Liver (tissue), 9 donors: ENCODE data around the gene PWP1. TPM values are rescaled to one million over a fixed set of nuclear protein-coding genes. Genes with fewer than 3 reads are reported as not detected.

Source experiments
- DNase-seq: peaks from one replicate; pipeline ENCODE4 v3.0.0-alpha.2; 2017; ENCODE audit warnings: low spot score
- H3K27ac ChIP-seq, 2 donors: one replicate each; pipeline ENCODE4 v1.7.0; 2013; ENCODE audit warnings: inconsistent platforms in 2 of 2, low read length in 2 of 2, control low read depth in 1 of 2, low read depth in 1 of 2, mild to moderate bottlenecking in 1 of 2
- H3K27me3 ChIP-seq, 4 donors: one replicate each; pipeline versions ENCODE4 v1.6.1 to v1.7.0; 2013; ENCODE audit warnings: low read length in 3 of 4, inconsistent platforms in 1 of 4, mild to moderate bottlenecking in 1 of 4, moderate library complexity in 1 of 4; ENCODE audit not compliant: control insufficient read depth in 4 of 4, insufficient read depth in 4 of 4
- H3K36me3 ChIP-seq, 4 donors: one replicate each; pipeline versions ENCODE4 v1.6.1 to v1.7.0; 2013; ENCODE audit warnings: low read length in 3 of 4, mild to moderate bottlenecking in 3 of 4, low read depth in 1 of 4, moderate library complexity in 1 of 4; ENCODE audit not compliant: control insufficient read depth in 4 of 4, insufficient read depth in 3 of 4
- H3K4me1 ChIP-seq, 4 donors: one replicate each; pipeline versions ENCODE4 v1.6.1 to v1.7.0; 2013; ENCODE audit warnings: low read length in 3 of 4, mild to moderate bottlenecking in 3 of 4, moderate library complexity in 1 of 4; ENCODE audit not compliant: control insufficient read depth in 4 of 4, insufficient read depth in 4 of 4
- H3K4me3 ChIP-seq, 3 donors: one replicate each; pipeline versions ENCODE4 v1.6.1 to v1.7.0; 2013; ENCODE audit warnings: low read length in 3 of 3, control low read depth in 1 of 3, low read depth in 1 of 3, mild to moderate bottlenecking in 1 of 3
- H3K9ac ChIP-seq, 2 donors: one replicate each; pipeline ENCODE4 v1.7.0; 2013; ENCODE audit warnings: low read length in 2 of 2, mild to moderate bottlenecking in 2 of 2, moderate library complexity in 2 of 2, control low read depth in 1 of 2, low read depth in 1 of 2
- H3K9me3 ChIP-seq, 4 donors: one replicate each; pipeline versions ENCODE4 v1.6.1 to v1.7.0; 2013; ENCODE audit warnings: low read length in 3 of 4; ENCODE audit not compliant: control insufficient read depth in 4 of 4
- ATF3 ChIP-seq: IDR thresholded peaks from 2 replicates; pipeline ENCODE4 v1.6.1; 2016; ENCODE audit warnings: antibody characterized with exemption
- CTCF ChIP-seq: fragments of 150-350 bp; IDR thresholded peaks from 2 replicates; pipeline ENCODE4 v1.5.1; 2017; ENCODE audit warnings: improper control_type of control experiment, low read depth, low read length; ENCODE audit not compliant: missing input control
- GABPA ChIP-seq, 2 donors: IDR thresholded peaks in 1 of 2; conservative IDR thresholded peaks in 1 of 2; 2 replicates each; pipeline ENCODE4 v1.6.1; 2016; ENCODE audit warnings: antibody characterized with exemption in 2 of 2, mild to moderate bottlenecking in 1 of 2, moderate library complexity in 1 of 2
- HNF4A ChIP-seq, 2 donors: conservative IDR thresholded peaks; 2 replicates each; pipeline ENCODE4 v1.6.1; 2016; ENCODE audit warnings: antibody characterized with exemption in 2 of 2, mild to moderate bottlenecking in 2 of 2
- HNF4G ChIP-seq: IDR thresholded peaks from 2 replicates; pipeline ENCODE4 v1.6.1; 2016; ENCODE audit warnings: antibody characterized with exemption
- JUND ChIP-seq, 2 donors: IDR thresholded peaks; 2 replicates each; pipeline ENCODE4 v1.6.1; 2016; ENCODE audit warnings: antibody characterized with exemption in 2 of 2
- MAX ChIP-seq: IDR thresholded peaks from 2 replicates; pipeline ENCODE4 v1.6.1; 2016; ENCODE audit warnings: antibody characterized with exemption
- NR2F2 ChIP-seq: IDR thresholded peaks from 2 replicates; pipeline ENCODE4 v1.6.1; 2016; ENCODE audit warnings: antibody characterized with exemption
- RAD21 ChIP-seq, 2 donors: IDR thresholded peaks; 2 replicates each; pipeline ENCODE4 v1.6.1; 2016; ENCODE audit warnings: antibody characterized with exemption in 2 of 2, mild to moderate bottlenecking in 2 of 2
- REST ChIP-seq: IDR thresholded peaks from 2 replicates; pipeline ENCODE4 v1.6.1; 2016; ENCODE audit warnings: antibody characterized with exemption, mild to moderate bottlenecking
- RXRA ChIP-seq, 2 donors: IDR thresholded peaks; 2 replicates each; pipeline ENCODE4 v1.6.1; 2017 to 2018; ENCODE audit warnings: antibody characterized with exemption in 2 of 2, mild to moderate bottlenecking in 1 of 2
- SP1 ChIP-seq: IDR thresholded peaks from 2 replicates; pipeline ENCODE4 v1.6.1; 2018; ENCODE audit warnings: antibody characterized with exemption, mild to moderate bottlenecking
- YY1 ChIP-seq: IDR thresholded peaks from 2 replicates; pipeline ENCODE4 v1.6.1; 2016; ENCODE audit warnings: antibody characterized with exemption, mild to moderate bottlenecking
- ZBTB33 ChIP-seq: IDR thresholded peaks from 2 replicates; pipeline ENCODE4 v1.6.1; 2016; ENCODE audit warnings: antibody characterized with exemption
- WGBS: extraction: QIAGEN DNeasy Blood & Tissue Kit; methylation state at CpG from one replicate; pipeline ENCODE4 v1.1.7; 2013; 5-methylcytosine and 5-hydroxymethylcytosine counted together
- polyA plus RNA-seq, 2 donors: library from polyadenylated mRNA; stranded (reverse) in 1 of 2; unstranded in 1 of 2; fragments of 200-250 nt in 1 of 2; fragments of >200 nt in 1 of 2; fragmentation: Nextera tagmentation in 1 of 2; extraction: Ambion mirVana in 1 of 2; gene quantifications; one replicate each; pipeline versions ENCODE4 v1.2.1 to v1.2.3, GENCODE V29; 2013 to 2015
- total RNA-seq, 2 donors: library from RNA; depleted of rRNA; stranded (reverse); fragments of >200 nt; gene quantifications; one replicate each; pipeline ENCODE4 v1.2.3, GENCODE V29; 2014
- donor health status: healthy.
- donor health status: healthy.
- donor health status: healthy.
- donor health status: healthy.
- donor health status: healthy.

Gene PWP1
- total and polyA plus RNA-seq, 4 donors: 17.5 to 39.0 (median 26.9) TPM

GRCh38 chr12:107670999-107671643 lies 14.5 kb upstream of the PWP1 start:
- WGBS: 40% methylated on average over 10 of the region's 10 CpGs
- DNase-seq: peak; percentile 51
- TF ChIP-seq RXRA (IDR thresholded peaks at IDR 0.05) (peak; percentile 26 to 43), HNF4A (conservative IDR thresholded peaks at IDR 0.05) (peak; percentile 25 to 32), ZBTB33 (no peak), HNF4G (no peak), RAD21 (IDR thresholded peaks at IDR 0.05) (peak in 1 of 2 donors; percentile 55), CTCF (peak; percentile 59), JUND (IDR thresholded peaks at IDR 0.05) (no peak)
- Histone ChIP-seq H3K4me3 (no peak overlapping the region), H3K4me1 (no peaks in the 10 kb centered on the region), H3K9ac (no peak overlapping the region), H3K36me3 (no peaks in the 10 kb centered on the region), H3K9me3 (no peaks in the 10 kb centered on the region), H3K27me3 (no peaks in the 10 kb centered on the region), H3K27ac (no peak overlapping the region)

GRCh38 chr12:107677671-107678070 lies 7.9 kb upstream of the PWP1 start:
- DNase-seq: no peak
- Histone ChIP-seq H3K4me1 (no peaks in the 10 kb centered on the region), H3K27me3 (peaks cover 0 to 4% (median 0%) of the 10 kb centered on the region in 4 donors), H3K36me3 (no peaks in the 10 kb centered on the region), H3K4me3 (no peak overlapping the region), H3K9me3 (no peaks in the 10 kb centered on the region), H3K27ac (no peak overlapping the region), H3K9ac (no peak overlapping the region)
- 63% methylated on average over 6 of the region's 6 CpGs for WGBS
- no peak for TF ChIP-seq SP1
- TF ChIP-seq RXRA (IDR thresholded peaks at IDR 0.05): no peak
- TF ChIP-seq ATF3: no peak
- TF ChIP-seq NR2F2: no peak
- TF ChIP-seq ZBTB33: no peak
- no peak for TF ChIP-seq GABPA (IDR thresholded peaks at IDR 0.05 in 1 of 2, conservative IDR thresholded peaks at IDR 0.05 in 1 of 2)
- no peak for TF ChIP-seq MAX
- no peak for TF ChIP-seq CTCF
- no peak for TF ChIP-seq YY1
- no peak for TF ChIP-seq REST
